SK-N-DZ (cell line): ENCODE results near the gene CFD.
"Not testable (repeated sequence)": the region's sequence is repeated elsewhere in the genome, so short reads cannot be mapped to it uniquely, and the experiment has no call there.

Experiments
- DNase-seq: peaks from one replicate; pipeline ENCODE4 v3.0.0-alpha.2; 2015; ENCODE audit warnings: low spot score

Gene CFD

GRCh38 chr19:888581-889385 is 29.3 kb downstream of the CFD start:
- DNase-seq = no peak

DNA sequence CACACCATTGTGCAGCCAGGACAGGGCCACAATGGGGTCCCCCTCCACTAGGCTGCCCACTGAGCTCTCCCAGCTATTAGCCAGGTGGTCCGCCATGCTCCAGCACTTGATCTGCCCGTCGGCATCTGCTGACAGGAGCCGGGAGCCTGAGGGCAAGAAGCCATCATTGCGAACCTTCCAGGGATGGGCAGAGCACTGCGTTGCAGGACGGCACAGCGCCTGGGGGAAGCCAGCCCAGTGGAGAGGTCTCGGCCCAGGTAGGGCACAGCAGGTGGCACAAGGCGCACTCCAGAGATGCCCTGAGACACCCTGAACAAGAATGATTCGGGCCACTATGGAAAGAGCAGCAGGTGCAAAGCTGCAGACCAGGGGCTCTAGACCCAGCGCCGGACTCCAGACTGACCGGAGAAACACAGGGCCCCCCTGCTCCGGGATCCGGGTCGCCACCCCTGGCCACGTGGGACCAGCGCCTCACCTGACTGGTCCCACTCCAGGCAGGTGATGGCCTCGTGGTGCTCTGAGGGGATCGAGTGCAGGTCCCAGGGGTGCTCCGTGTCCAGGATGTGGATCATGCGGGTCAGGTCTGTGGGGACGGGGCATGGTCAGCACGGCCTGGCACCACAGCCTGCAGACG is 30.3 kb downstream of the CFD start:
- no peak for DNase-seq

GRCh38 chr19:890831-891230 is 31.4 kb downstream of the CFD start:
- no peak for DNase-seq

GRCh38 chr19:891421-892200 is 32.1 kb downstream of the CFD start:
- DNase-seq = not testable (repeated sequence)

- DNase-seq = no peak
Observed at GRCh38 chr19:892243-892893, 32.9 kb downstream of the CFD start.

- peak; percentile 95 for DNase-seq
Observed at GRCh38 chr19:892894-893689, 33.6 kb downstream of the CFD start, which contains the start of the genes MED16 and RNU6-9. MED16 (minus strand) TSS chr19:893187; CDS start chr19:891131, 2,056 bp downstream. RNU6-9 (plus strand) TSS chr19:893484.

DNA sequence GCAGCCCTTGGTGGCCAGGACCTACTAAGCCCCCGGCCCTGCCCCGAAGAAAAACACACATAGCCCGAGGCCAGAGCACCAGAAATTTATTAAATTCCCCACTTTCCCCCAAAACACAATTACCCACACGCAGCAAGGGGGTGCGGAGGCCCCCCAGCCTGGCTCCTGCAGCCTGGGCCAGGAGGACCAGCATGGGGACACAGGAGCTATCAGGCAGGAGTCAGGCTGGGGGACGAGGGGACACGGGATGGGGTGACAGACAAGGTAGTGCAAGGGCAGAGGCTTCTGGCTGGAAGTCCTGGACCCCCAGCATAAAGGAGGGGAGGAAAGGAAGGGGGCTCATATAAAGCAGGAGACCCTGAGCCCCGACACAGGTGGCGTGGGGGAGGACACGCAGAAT is 37.0 kb downstream of the CFD start:
- DNase-seq = no peak

GRCh38 chr19:896999-897398 is 37.5 kb downstream of the CFD start:
- DNase-seq = no peak

DNA sequence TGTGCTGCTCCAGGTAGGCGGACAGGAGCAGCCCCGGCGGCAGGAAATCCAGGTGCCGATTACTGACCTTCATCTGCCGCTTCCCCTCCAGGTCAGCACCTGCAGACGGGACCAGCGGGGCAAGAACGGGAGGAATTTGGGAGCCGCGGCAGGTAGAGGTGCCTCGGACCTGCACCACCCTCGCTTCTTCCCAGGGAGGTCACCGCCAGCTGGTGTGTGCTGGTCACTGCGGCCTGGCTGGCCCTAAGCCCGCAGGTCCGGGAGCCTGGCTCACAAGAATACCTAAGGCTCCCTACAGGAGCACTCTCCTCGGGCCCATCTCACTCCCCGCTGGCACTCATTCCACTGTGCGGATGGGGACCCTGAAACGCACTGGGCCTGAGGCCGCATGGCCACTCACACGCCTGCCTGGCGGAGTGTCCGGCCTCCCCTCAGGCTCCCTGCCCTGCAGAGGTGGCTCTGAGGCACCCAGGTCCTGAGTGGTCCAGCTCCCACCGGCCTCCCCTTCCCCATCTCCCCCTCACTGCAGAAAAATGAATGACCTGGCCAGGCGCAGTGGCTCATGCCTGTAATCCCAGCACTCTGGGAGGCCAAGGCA is 38.1 kb downstream of the CFD start:
- DNase-seq = no peak

DNA sequence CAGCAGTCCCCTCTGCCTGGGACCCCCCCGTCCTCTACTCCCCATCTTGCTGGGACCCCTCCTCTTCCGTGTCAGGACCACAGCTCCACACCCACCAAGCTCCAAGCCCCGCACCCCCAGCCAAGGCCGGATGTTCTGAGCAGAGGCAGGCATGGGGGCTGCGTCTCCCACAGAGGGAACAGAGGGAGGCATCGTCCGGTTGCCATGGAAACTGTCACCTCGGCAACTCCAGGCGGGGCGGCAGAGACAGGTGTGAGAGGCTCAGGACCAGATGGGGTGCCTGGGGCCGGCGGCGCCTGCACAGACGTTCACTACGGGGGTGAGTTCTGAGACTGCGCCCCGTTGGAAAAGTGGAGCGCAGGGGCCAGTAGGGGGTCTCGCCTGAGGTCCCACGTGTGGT is 39.2 kb downstream of the CFD start:
- DNase-seq = peak; percentile 82

GRCh38 chr19:899336-900042 is 40.0 kb downstream of the CFD start:
- no peak for DNase-seq

DNA sequence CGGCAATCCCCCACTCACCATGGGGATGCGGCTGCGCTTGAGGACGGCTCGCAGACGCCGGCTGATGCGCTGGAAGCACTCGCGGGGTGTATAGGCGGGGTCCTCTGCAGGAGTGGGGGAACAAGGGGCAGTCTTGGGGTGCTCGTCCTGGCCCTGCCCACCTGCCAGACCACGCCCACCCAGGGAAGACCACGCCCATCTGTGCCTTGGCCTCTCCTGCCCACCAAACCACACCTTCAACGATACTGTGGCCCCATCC is 40.5 kb downstream of the CFD start:
- no peak for DNase-seq

DNA sequence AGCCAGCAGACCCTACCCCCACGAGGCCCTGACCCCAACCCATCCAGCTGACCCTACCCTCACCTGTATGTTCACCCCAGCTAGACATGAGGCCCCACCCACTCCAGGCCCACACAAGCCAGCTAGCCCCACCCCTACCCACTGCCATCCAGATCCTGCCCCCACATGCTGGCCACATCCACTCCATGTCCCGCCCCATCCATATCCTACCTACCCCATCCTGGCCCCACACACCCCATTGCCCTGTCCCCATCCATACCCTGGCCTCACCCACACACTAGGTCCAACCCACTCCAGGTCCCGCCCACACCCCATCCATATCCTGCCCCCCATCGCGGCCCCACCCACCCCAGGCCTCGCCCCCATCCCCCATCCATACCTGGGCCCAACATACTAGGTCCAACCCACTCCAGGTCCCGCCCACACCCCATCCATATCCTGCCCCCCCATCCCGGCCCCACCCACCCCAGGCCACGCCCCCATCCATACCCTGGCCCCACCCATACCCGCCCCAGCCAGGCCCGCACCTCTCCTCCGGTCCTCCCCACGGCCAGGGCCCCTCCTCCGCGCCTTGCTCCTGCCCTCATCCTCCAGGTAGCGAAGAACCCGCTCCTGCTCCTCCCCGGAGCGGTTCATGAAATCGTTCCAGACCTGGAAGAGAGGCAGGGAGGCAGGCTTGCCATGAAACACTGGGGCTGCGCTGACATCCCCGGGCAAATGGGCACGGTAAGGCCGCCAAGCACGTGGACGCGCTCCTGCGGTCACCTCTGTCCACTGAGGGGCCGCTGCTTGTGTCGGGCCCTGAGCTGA is 41.0 kb downstream of the CFD start:
- DNase-seq = no peak

GRCh38 chr19:901216-902092 is 42.0 kb downstream of the CFD start:
- DNase-seq = no peak

DNA sequence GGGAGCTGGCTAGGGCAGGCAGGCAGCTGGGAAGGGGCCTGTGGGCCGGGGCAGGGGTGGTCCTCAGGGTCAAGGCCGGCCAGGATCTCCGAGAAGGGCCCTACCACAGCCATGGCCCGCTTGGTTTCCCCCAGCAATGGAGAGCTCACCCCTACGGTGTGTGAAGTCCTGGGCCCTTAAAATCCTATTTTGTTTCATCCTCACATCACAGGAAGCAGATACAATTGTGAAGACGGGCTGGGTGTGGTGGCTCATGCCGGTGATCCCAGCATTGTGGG is 42.6 kb downstream of the CFD start:
- no peak for DNase-seq

GRCh38 chr19:902446-903226 is 43.2 kb downstream of the CFD start:
- DNase-seq = no peak

DNA sequence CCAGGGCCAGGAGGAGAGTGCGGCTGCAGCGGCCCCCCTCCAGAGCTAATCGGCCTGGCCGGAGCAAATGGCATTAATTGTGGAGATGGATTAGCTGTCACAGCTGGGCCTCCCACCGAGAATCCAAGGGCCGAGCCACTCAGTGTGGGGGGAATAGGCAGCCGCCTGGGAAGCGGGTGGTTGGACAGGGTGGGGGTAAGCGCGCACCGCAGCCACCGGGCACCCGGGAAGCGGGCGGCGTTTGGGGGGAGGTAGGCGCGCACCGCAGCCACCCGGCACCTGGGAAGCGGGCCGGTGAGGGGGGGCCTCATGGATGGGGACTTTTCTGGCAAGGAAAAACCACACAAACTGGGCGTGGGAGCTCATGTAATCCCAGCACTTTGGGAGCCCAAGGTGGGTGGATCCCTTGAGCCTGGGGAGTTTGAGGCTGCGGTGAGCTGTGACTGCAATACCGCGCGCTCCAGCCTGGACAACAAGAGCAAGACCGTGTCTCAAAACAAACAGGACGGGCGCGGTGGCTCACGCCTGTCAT is 43.9 kb downstream of the CFD start:
- peak; percentile 43 for DNase-seq

DNA sequence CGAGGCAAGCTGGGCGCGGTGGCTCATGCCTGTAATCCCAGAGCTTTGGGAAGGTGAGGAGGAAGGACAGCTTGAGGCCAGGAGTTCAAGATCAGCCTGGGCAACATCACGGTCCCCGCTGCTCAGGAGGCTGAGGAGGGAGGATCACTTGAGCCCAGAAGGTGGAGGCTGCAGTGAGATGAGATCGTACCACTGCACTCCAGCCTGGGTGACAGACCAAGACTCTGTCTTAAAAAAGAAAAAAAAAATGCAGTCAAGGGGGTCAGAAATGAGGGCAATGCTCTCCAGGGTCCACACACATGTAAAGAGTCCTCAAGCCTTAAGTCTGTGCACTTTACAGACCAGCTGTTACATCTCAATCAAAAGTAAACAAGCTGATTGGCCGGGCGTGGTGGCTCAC is 45.1 kb downstream of the CFD start:
- no peak for DNase-seq
